Mucosa of descending colon (tissue), 3 donors: ENCODE measurements around the gene ADCY5. TPM values are rescaled to one million over a fixed set of nuclear protein-coding genes. Genes with fewer than 3 reads are reported as not detected.
A peak's percentile ranks its signal among the peaks of the same experiment; 100 is the strongest.

Experiments used
- ATAC-seq: fragments of 200-7000 bp; cut with Tn5 transposase; one replicate; pipeline ENCODE4 v1.9.1; 2020; ENCODE audit warnings: mild to moderate bottlenecking, moderate library complexity
- DNase-seq, 3 donors: peaks; one replicate each; pipeline ENCODE4 v3.0.0-alpha.2; 2020
- H3K36me3 ChIP-seq: fragments of 200-600 bp; one replicate; pipeline ENCODE4 v1.8.0; 2021; ENCODE audit warnings: low read depth, mild to moderate bottlenecking
- H3K4me1 ChIP-seq: fragments of 200-600 bp; one replicate; pipeline ENCODE4 v1.8.0; 2021; ENCODE audit warnings: low read depth, mild to moderate bottlenecking
- H3K4me3 ChIP-seq: fragments of 200-600 bp; one replicate; pipeline ENCODE4 v1.8.0; 2021; ENCODE audit warnings: mild to moderate bottlenecking
- H3K9me3 ChIP-seq: fragments of 200-600 bp; one replicate; pipeline ENCODE4 v1.8.0; 2021; ENCODE audit warnings: mild to moderate bottlenecking
- intact Hi-C, 2 donors: fragments of 100-400 bp; cut with DNase I in 1 of 2; cut with micrococcal nuclease in 1 of 2; formaldehyde crosslinking; loops; one replicate each; pipeline versions ENCODE4 v1.11.0 to v1.11.1; 2022; cut with DNase I, micrococcal nuclease
- total RNA-seq, 3 donors: library from RNA; stranded (reverse); fragmentation: NEBNext Ultra II Directional in 2 of 3; extraction: Animal tissue kit (Norgen Biotek cat#: 25700) in 2 of 3; gene quantifications; one replicate each; pipeline versions ENCODE4 v1.2.1 to v1.2.4, GENCODE V29; 2021 to 2023
- TF ChIP-seq, protein P1 (sequence below): fragments of 200-600 bp; IDR thresholded peaks from one replicate; pipeline ENCODE4 v1.8.0; 2022; ENCODE audit warnings: antibody characterized with exemption, mild to moderate bottlenecking
- donor health status: DM: no; HTN: no; CAD: no; lungs with moderate emphysema.
- donor health status: DM: no; HTN: no; CAD: no.
- donor health status: DM: no; HTN: yes; CAD: no.

Gene ADCY5
- total RNA-seq, 3 donors from 2014 or later, result 7.8 to 72.6 (median 12.6) TPM

DNA sequence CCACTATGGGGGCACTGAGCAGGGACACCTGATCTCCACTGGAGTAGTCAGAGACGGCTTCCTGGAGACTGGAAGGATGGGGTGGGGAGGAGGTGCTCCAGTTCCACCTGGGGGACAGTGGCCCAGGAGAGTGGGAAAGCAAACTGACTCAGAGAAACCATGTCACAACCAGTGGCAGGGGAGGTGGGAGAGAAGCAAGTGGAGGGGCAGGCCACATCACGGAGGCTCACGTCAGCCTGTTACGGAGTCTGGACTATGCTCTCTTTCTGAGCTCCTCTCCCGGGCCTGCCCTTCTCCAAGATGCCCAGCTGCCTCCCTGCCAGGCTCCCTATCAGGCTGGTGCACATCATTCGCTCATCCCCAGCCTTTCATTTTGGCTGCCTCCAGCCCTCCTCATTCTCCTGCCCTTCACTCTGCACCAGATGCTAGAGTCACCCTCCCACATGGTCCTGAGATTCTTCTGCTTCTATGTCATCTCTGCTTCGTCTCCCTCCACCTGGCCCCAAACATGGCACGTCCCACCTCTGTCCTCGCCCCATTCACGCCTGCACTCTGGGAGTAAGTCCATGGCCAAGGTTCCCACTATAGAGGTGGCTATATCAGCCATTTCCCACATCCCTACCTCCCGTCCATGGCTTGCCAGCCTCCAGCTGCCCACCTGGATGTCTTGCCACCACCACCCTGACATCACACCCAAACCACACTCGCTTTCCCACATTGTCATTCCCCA is 100.3 kb downstream of the ADCY5 start:
- TF ChIP-seq, protein P1, sequence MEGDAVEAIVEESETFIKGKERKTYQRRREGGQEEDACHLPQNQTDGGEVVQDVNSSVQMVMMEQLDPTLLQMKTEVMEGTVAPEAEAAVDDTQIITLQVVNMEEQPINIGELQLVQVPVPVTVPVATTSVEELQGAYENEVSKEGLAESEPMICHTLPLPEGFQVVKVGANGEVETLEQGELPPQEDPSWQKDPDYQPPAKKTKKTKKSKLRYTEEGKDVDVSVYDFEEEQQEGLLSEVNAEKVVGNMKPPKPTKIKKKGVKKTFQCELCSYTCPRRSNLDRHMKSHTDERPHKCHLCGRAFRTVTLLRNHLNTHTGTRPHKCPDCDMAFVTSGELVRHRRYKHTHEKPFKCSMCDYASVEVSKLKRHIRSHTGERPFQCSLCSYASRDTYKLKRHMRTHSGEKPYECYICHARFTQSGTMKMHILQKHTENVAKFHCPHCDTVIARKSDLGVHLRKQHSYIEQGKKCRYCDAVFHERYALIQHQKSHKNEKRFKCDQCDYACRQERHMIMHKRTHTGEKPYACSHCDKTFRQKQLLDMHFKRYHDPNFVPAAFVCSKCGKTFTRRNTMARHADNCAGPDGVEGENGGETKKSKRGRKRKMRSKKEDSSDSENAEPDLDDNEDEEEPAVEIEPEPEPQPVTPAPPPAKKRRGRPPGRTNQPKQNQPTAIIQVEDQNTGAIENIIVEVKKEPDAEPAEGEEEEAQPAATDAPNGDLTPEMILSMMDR, result no peak
- no peaks in the 10 kb centered on the region for H3K36me3 ChIP-seq
- H3K4me1 ChIP-seq, result no peaks in the 10 kb centered on the region
- intact Hi-C loops, result no loop called here
- ATAC-seq, result no peak
- no peak overlapping the region for H3K4me3 ChIP-seq
- no peaks in the 10 kb centered on the region for H3K9me3 ChIP-seq
- no peak for DNase-seq

DNA sequence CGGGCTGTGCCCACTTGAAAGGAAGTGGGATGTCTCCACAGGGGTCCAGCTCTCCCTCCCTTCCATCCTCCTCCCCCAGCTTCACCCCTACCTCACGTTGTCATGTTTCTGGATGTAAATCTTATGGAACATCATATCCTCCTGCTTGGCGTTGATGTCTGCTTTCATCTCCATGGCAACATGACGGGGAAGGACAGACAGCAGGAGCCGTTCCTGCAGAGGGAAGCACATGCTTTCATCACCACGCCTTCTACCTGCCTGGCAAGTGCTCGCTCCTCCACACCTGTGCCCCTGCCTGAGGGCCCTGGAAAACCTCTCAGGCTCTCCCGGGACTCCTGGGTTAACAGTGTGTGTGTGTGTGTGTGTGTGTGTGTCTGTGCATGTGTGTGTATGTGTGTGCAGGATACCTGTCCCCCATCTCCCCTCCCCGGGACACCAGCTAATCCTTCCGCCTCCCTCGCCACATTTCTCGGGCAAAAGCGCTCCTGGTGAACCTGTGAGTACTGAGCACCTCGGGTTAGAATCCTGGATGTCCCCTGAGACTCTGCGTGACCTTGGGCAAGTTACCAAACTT is 101.1 kb downstream of the ADCY5 start:
- TF ChIP-seq, protein P1, result no peak
- no peak overlapping the region for H3K4me3 ChIP-seq
- intact Hi-C loops, result no loop called here
- H3K4me1 ChIP-seq, result no peaks in the 10 kb centered on the region
- DNase-seq, result no peak
- no peaks in the 10 kb centered on the region for H3K9me3 ChIP-seq
- H3K36me3 ChIP-seq, result no peaks in the 10 kb centered on the region
- ATAC-seq, result peak; percentile 56

DNA sequence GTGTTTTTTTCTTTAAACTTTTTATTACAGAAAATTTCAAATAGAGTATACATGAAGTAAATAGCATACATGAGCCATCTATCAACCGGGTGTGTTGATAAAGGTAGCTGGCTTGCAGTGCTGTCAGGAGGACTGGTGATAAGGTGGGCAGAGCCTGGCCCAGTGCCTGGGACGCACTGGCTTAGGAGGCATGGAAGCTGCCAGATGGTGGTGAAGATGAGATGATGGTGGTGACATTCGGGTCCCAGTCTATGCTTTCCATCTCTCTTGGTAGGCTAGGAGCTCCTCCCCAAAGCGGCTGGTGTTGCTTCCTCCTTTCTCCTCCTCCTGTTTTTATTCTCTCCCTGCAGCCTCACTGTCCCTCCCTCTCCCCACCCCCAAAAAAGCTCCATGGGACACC is 101.7 kb downstream of the ADCY5 start:
- no peaks in the 10 kb centered on the region for H3K4me1 ChIP-seq
- DNase-seq, result no peak
- TF ChIP-seq, protein P1, result no peak
- intact Hi-C loops, result no loop called here
- no peaks in the 10 kb centered on the region for H3K36me3 ChIP-seq
- no peak overlapping the region for H3K4me3 ChIP-seq
- ATAC-seq, result no peak
- no peaks in the 10 kb centered on the region for H3K9me3 ChIP-seq

DNA sequence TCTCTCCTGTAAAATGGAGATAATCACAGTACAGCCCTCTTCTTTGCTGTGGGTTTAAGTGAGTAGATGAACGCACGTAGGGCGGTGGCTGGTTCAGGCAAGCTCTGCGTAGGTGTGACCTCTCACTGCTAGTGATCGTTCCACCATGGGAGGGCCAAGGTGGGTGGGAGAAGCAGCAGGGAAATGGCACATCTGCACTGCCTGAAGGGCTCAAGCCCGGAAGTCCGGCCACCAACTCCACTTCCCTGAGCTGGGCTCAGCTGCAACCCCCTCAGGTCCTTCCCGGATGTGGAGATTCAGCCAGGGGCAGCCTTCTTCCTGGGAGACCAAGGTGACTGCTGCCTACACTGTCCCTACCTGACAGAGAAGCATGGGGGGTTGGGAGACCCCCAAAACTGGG is 102.9 kb downstream of the ADCY5 start:
- Histone ChIP-seq H3K4me1 (no peaks in the 10 kb centered on the region), H3K9me3 (no peaks in the 10 kb centered on the region), H3K36me3 (no peaks in the 10 kb centered on the region), H3K4me3 (no peak overlapping the region)
- intact Hi-C loops, result no loop called here
- DNase-seq (no peak), ATAC-seq (no peak)
- TF ChIP-seq, protein P1, result no peak

DNA sequence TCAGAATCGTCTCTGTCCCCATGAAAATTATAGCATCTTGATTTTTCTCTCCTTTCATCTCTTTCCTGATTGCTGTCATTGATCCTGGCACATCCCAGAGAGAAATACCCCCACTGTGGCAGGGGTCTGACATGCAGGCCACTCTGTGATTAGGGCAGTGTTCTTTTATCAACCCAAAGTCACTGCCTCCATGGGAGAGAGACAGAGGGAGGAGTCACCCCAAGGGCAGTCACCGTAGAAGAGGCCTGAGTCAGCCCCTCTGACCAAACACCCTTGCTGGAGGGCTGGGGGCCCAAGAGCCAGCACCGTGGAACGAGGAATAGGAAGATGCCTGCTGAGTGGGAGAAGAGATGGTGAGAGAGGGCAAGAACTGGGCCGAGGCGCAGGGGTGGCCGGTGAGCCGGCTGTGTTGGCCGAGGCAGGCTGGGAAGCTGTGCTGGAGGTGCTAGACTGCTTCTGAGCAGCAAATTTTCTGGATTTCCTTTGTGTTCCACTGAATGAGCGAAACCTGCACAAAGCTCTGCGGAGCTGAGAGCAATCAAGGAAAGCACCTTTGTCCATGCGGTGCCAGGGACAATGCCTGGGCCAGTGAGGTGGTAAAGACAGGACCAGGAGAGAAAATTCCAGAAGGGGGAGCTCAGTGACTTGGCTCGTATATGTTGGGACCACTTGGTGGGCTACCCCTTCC is 103.8 kb downstream of the ADCY5 start:
- DNase-seq (no peak), ATAC-seq (no peak)
- TF ChIP-seq, protein P1, result no peak
- intact Hi-C loops, result no loop called here
- H3K36me3 ChIP-seq, result no peaks in the 10 kb centered on the region
- no peak overlapping the region for H3K4me3 ChIP-seq
- no peaks in the 10 kb centered on the region for H3K4me1 ChIP-seq
- H3K9me3 ChIP-seq, result no peaks in the 10 kb centered on the region
